K562 (cell line): ENCODE measurements around the gene TSR3. TPM values are rescaled to one million over a fixed set of nuclear protein-coding genes. Genes with fewer than 3 reads are reported as not detected.
A peak's percentile ranks its signal among the peaks of the same experiment; 100 is the strongest.

Experiments
- ADNP ChIP-seq: fragments of 200-800 bp; sonication (Bioruptor generic); IDR thresholded peaks from 2 replicates; pipeline ENCODE4 v1.6.1; 2016; ENCODE audit warnings: missing genetic modification characterization, missing compliant biosample characterization
- BRCA1 ChIP-seq, 2 experiments: fragments of 450-650 bp in 1 of 2; sonication (generic) in 1 of 2; formaldehyde crosslinking in 1 of 2; IDR thresholded peaks; 2 replicates each; pipeline versions ENCODE4 v1.5.0 to v1.6.1; 2017 to 2020; ENCODE audit warnings: mild to moderate bottlenecking in 1 of 2, missing genetic modification reagents in 1 of 2
- ETS2 ChIP-seq: IDR thresholded peaks from 2 replicates; pipeline ENCODE4 v1.6.1; 2016; ENCODE audit warnings: borderline replicate concordance, missing genetic modification characterization, mild to moderate bottlenecking, moderate library complexity, missing compliant biosample characterization; ENCODE audit not compliant: poor library complexity, severe bottlenecking
- FOXM1 ChIP-seq, 2 experiments: fragments of 450-650 bp in 1 of 2; sonication (generic) in 1 of 2; formaldehyde crosslinking in 1 of 2; IDR thresholded peaks; 2 replicates each; pipeline versions ENCODE4 v1.6.1 to v1.9.0; 2017 to 2022; ENCODE audit warnings: low read depth in 2 of 2, mild to moderate bottlenecking in 2 of 2, missing genetic modification reagents in 1 of 2, moderate library complexity in 1 of 2
- HMGN3 ChIP-seq: IDR thresholded peaks from 2 replicates; pipeline ENCODE4 v1.6.1; 2011; ENCODE audit warnings: borderline replicate concordance, low read depth, mild to moderate bottlenecking, mixed read lengths, low read length; ENCODE audit not compliant: insufficient read length; ENCODE audit errors: extremely low read depth
- HNRNPK ChIP-seq: fragments of 200-400 bp; formaldehyde crosslinking; IDR thresholded peaks from one replicate; pipeline ENCODE4 v1.6.1; 2018; ENCODE audit warnings: mild to moderate bottlenecking, low read depth, low read length; ENCODE audit not compliant: poor library complexity, severe bottlenecking
- HNRNPLL ChIP-seq: fragments of 200-400 bp; formaldehyde crosslinking; IDR thresholded peaks from 2 replicates; pipeline ENCODE4 v1.6.1; 2017; ENCODE audit warnings: low read length, low read depth, mild to moderate bottlenecking; ENCODE audit not compliant: poor library complexity, severe bottlenecking
- MTA2 ChIP-seq: fragments of 450-650 bp; IDR thresholded peaks from 2 replicates; pipeline ENCODE4 v1.6.1; 2016; ENCODE audit warnings: low read depth
- NR4A1 ChIP-seq, 2 experiments: fragments of 250-450 bp in 1 of 2; fragments of 450-650 bp in 1 of 2; sonication (Bioruptor Pico) in 1 of 2; IDR thresholded peaks; 2 replicates each; pipeline versions ENCODE4 v1.4.0 to v1.6.1; 2016 to 2020; ENCODE audit warnings: mild to moderate bottlenecking in 2 of 2, missing compliant biosample characterization in 1 of 2, missing genetic modification characterization in 1 of 2, moderate library complexity in 1 of 2
- THAP12 ChIP-seq: fragments of 250-450 bp; sonication (Bioruptor Pico); IDR thresholded peaks from 2 replicates; pipeline ENCODE4 v1.9.0; 2021; ENCODE audit warnings: mild to moderate bottlenecking, inconsistent platforms
- ZBTB49 ChIP-seq: sonication (generic); formaldehyde crosslinking; IDR thresholded peaks from 2 replicates; pipeline ENCODE4 v1.8.0; 2022; ENCODE audit warnings: missing genetic modification reagents, mild to moderate bottlenecking, borderline replicate concordance
- ZC3H8 ChIP-seq: fragments of 450-650 bp; IDR thresholded peaks from 2 replicates; pipeline ENCODE4 v1.6.1; 2017
- ZFP30 ChIP-seq: fragments of 250-450 bp; sonication (Bioruptor Pico); IDR thresholded peaks from 2 replicates; pipeline ENCODE4 v1.8.0; 2022; ENCODE audit warnings: moderate library complexity, mild to moderate bottlenecking, inconsistent platforms, borderline replicate concordance
- ZKSCAN8 ChIP-seq: fragments of 200-800 bp; sonication (Bioruptor generic); IDR thresholded peaks from 2 replicates; pipeline ENCODE4 v1.6.1; 2016; ENCODE audit warnings: missing genetic modification characterization, missing compliant biosample characterization
- polyA plus RNA-seq, 8 experiments: library from polyadenylated mRNA; depleted of rRNA in 4 of 8; stranded (reverse) in 5 of 8; unstranded in 3 of 8; fragments of >200 nt; fragmentation: Nextera tagmentation in 2 of 8; fragmentation: Illumina TruSeq in 1 of 8; extraction: Ambion mirVana in 2 of 8; extraction: Trizol in 1 of 8; gene quantifications; 2 replicates each; pipeline versions ENCODE4 v1.2.1 to v1.2.3, GENCODE V29; 2011 to 2014; ENCODE audit warnings: inconsistent platforms in 1 of 8, missing spikeins in 1 of 8
- total RNA-seq, 7 experiments: library from RNA; depleted of rRNA in 6 of 7; stranded (reverse); fragments of >200 nt in 6 of 7; fragmentation: Illumina TruSeq in 2 of 7; extraction: Trizol in 2 of 7; gene quantifications; 2 replicates each; pipeline versions ENCODE4 v1.2.1 to v1.2.3, GENCODE V29; 2011 to 2021; ENCODE audit warnings: low replicate concordance in 1 of 7

The TSR3 gene
- total and polyA plus RNA-seq, 9 of the 15 experiments (the other 6 are each of a cell fraction or from before 2014, with no cell fraction given): 1.5 to 74.8 (median 16.5) TPM

GRCh38 chr16:1351215-1351581, 480 bp downstream of the TSR3 start (continued):
- TF ChIP-seq ZBTB49 (CRISPR knock-in tag): no peak
- TF ChIP-seq THAP12: 0 out of 2 replicates have a peak, but pooled peaks have one; percentile 3
- no peak for TF ChIP-seq FOXM1 (IDR thresholded peaks at IDR 0.05; ENCODE audit: low read depth)
- TF ChIP-seq FOXM1 (CRISPR knock-in tag; IDR thresholded peaks at IDR 0.05; ENCODE audit: low read depth): no peak
- TF ChIP-seq NR4A1 (CRISPR knock-in tag; IDR thresholded peaks at IDR 0.05): no peak
- no peak for TF ChIP-seq NR4A1 (tag; IDR thresholded peaks at IDR 0.05)
- peak; percentile 44 for TF ChIP-seq HNRNPLL
- TF ChIP-seq ZC3H8: no peak
- TF ChIP-seq ZKSCAN8 (CRISPR knock-in tag): no peak
- no peak for TF ChIP-seq MTA2
- TF ChIP-seq HMGN3: no peak
- no peak for TF ChIP-seq ETS2 (tag)
- no peak for TF ChIP-seq ADNP (tag)
- TF ChIP-seq HNRNPK: no peak
- TF ChIP-seq ZFP30 (CRISPR knock-in tag): no peak
- TF ChIP-seq BRCA1 (IDR thresholded peaks at IDR 0.05): no peak
- TF ChIP-seq BRCA1 (CRISPR knock-in tag; IDR thresholded peaks at IDR 0.05): no peak
